Suprapubic skin (tissue), 4 donors: ENCODE data around the gene PHEX. TPM values are rescaled to one million over a fixed set of nuclear protein-coding genes. Genes with fewer than 3 reads are reported as not detected.

Experiments used
- DNase-seq, 2 donors: peaks; one replicate each; pipeline ENCODE4 v3.0.0-alpha.2; 2019; ENCODE audit warnings: low spot score in 2 of 2
- H3K27ac ChIP-seq: fragments of 200-600 bp; sonication (generic); one replicate; pipeline ENCODE4 v1.5.1; 2019
- H3K27me3 ChIP-seq: fragments of 200-600 bp; sonication (generic); one replicate; pipeline ENCODE4 v1.5.1; 2019
- H3K36me3 ChIP-seq: fragments of 200-600 bp; sonication (generic); one replicate; pipeline ENCODE4 v1.5.1; 2019
- H3K4me1 ChIP-seq: fragments of 200-600 bp; sonication (generic); one replicate; pipeline ENCODE4 v1.5.1; 2019
- H3K4me3 ChIP-seq: fragments of 200-600 bp; sonication (generic); one replicate; pipeline ENCODE4 v1.5.1; 2019; ENCODE audit warnings: mild to moderate bottlenecking
- H3K9me3 ChIP-seq: fragments of 200-600 bp; sonication (generic); one replicate; pipeline ENCODE4 v1.5.1; 2019
- CTCF ChIP-seq, 2 donors: fragments of 200-600 bp in 1 of 2; fragments of 450-650 bp in 1 of 2; sonication (generic) in 1 of 2; IDR thresholded peaks; one replicate each; pipeline ENCODE4 v1.5.1; 2016 to 2019; ENCODE audit warnings: antibody characterized with exemption in 2 of 2, mild to moderate bottlenecking in 1 of 2, moderate library complexity in 1 of 2
- EP300 ChIP-seq: sonication (generic); formaldehyde crosslinking; IDR thresholded peaks from one replicate; pipeline ENCODE4 v1.6.1; 2017; ENCODE audit warnings: antibody characterized with exemption
- POLR2A ChIP-seq, 2 donors: fragments of 450-650 bp; IDR thresholded peaks; one replicate each; pipeline ENCODE4 v1.6.1; 2017; ENCODE audit warnings: antibody characterized with exemption in 2 of 2, mild to moderate bottlenecking in 2 of 2, moderate library complexity in 2 of 2
- POLR2AphosphoS5 ChIP-seq, 3 donors: sonication (generic); formaldehyde crosslinking; IDR thresholded peaks; one replicate each; pipeline ENCODE4 v1.6.1; 2017; ENCODE audit warnings: antibody characterized with exemption in 3 of 3
- WGBS: methylation state at CpG from one replicate; pipeline ENCODE4 v1.1.5; 2018; 5-methylcytosine and 5-hydroxymethylcytosine counted together
- total RNA-seq, 4 donors: library from RNA; depleted of rRNA; stranded (reverse); fragments of >200 nt; gene quantifications; one replicate each; pipeline ENCODE4 v1.1.0, GENCODE V29; 2016

PHEX gene
- total RNA-seq, 4 donors from 2014 or later: 0.21 to 0.32 (median 0.30) TPM; not detected in 1

DNA sequence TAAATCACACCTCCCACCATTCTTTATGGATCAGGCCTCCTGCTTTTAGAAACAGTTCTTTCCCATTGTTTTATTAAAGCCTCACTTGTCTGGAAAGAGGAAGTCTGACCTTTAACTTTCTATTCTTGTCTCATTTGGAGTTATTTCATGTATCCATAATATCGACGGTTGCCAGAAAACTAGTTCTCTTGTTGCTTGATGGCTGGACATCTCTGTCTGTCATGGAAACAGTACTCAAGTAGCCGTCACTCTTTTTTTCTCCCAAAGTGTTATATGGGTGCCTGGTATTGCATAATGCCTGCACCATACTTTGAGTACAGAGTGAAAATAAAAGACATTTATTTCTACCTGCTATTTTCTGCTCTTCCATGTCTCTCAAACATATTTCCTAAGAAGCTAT, 61.4 kb downstream of the PHEX start:
- TF ChIP-seq EP300 (no peak), CTCF (IDR thresholded peaks at IDR 0.05) (no peak), POLR2AphosphoS5 (IDR thresholded peaks at IDR 0.05) (no peak), POLR2A (IDR thresholded peaks at IDR 0.05) (no peak)
- DNase-seq: no peak
- no peak overlapping the region for H3K27ac ChIP-seq
- H3K9me3 ChIP-seq: no peaks in the 10 kb centered on the region
- H3K4me1 ChIP-seq: no peaks in the 10 kb centered on the region
- no peak overlapping the region for H3K4me3 ChIP-seq
- WGBS: 63% methylated on average over 3 of the region's 3 CpGs
- H3K27me3 ChIP-seq: no peaks in the 10 kb centered on the region
- H3K36me3 ChIP-seq: no peaks in the 10 kb centered on the region

GRCh38 chrX:22095286-22095685, 63.2 kb downstream of the PHEX start:
- WGBS: 59% methylated on average over 3 of the region's 3 CpGs
- H3K9me3 ChIP-seq: no peaks in the 10 kb centered on the region
- H3K4me3 ChIP-seq: no peak overlapping the region
- peak; percentile 75 to 78 for DNase-seq
- no peaks in the 10 kb centered on the region for H3K4me1 ChIP-seq
- no peaks in the 10 kb centered on the region for H3K27me3 ChIP-seq
- TF ChIP-seq POLR2A (IDR thresholded peaks at IDR 0.05): no peak
- no peak for TF ChIP-seq POLR2AphosphoS5 (IDR thresholded peaks at IDR 0.05)
- no peak for TF ChIP-seq CTCF (IDR thresholded peaks at IDR 0.05)
- no peak for TF ChIP-seq EP300
- no peaks in the 10 kb centered on the region for H3K36me3 ChIP-seq
- no peak overlapping the region for H3K27ac ChIP-seq

- H3K9me3 ChIP-seq: no peaks in the 10 kb centered on the region
- H3K36me3 ChIP-seq: no peaks in the 10 kb centered on the region
- no peak for TF ChIP-seq POLR2AphosphoS5 (IDR thresholded peaks at IDR 0.05)
- no peak for TF ChIP-seq POLR2A (IDR thresholded peaks at IDR 0.05)
- TF ChIP-seq CTCF (IDR thresholded peaks at IDR 0.05): no peak
- TF ChIP-seq EP300: no peak
- DNase-seq: no peak
- no peak overlapping the region for H3K27ac ChIP-seq
- no peaks in the 10 kb centered on the region for H3K27me3 ChIP-seq
- no peaks in the 10 kb centered on the region for H3K4me1 ChIP-seq
- 70% methylated on average over 4 of the region's 4 CpGs for WGBS
- H3K4me3 ChIP-seq: no peak overlapping the region
Measured at GRCh38 chrX:22095856-22096255, 63.7 kb downstream of the PHEX start.

GRCh38 chrX:22097012-22097694, 65.0 kb downstream of the PHEX start:
- Histone ChIP-seq H3K27ac (no peak overlapping the region), H3K4me1 (no peaks in the 10 kb centered on the region), H3K9me3 (no peaks in the 10 kb centered on the region), H3K36me3 (no peaks in the 10 kb centered on the region), H3K4me3 (no peak overlapping the region), H3K27me3 (no peaks in the 10 kb centered on the region)
- 41% methylated on average over 1 of the region's 1 CpG for WGBS
- no peak for TF ChIP-seq POLR2A (IDR thresholded peaks at IDR 0.05)
- TF ChIP-seq EP300: no peak
- TF ChIP-seq POLR2AphosphoS5 (IDR thresholded peaks at IDR 0.05): no peak
- no peak for DNase-seq

DNA sequence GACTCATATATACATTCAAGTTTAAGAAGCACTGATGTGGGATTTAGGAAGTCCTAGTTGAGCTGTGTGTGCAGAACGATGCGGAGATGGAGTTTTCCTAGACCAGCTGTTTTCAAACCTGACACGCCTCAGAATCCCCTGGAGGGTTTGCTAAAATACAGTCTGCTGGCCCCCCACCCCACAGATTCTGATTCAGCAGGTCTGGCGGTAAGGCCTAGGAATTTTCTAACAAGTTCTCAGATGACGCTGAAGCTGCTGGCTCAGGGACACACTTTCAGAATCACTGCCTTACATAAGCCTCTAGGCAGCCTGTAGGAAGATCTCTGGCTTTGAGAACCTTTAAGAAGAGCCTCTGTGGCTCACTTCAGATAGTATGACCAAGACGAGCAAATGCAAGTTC, 73.1 kb downstream of the PHEX start:
- Histone ChIP-seq H3K4me3 (no peak overlapping the region), H3K9me3 (no peaks in the 10 kb centered on the region), H3K27me3 (no peaks in the 10 kb centered on the region), H3K27ac (no peak overlapping the region), H3K36me3 (no peaks in the 10 kb centered on the region), H3K4me1 (no peaks in the 10 kb centered on the region)
- no peak for TF ChIP-seq CTCF (IDR thresholded peaks at IDR 0.05)
- no peak for TF ChIP-seq POLR2A (IDR thresholded peaks at IDR 0.05)
- WGBS: 61% methylated on average over 6 of the region's 6 CpGs
- DNase-seq: no peak

DNA sequence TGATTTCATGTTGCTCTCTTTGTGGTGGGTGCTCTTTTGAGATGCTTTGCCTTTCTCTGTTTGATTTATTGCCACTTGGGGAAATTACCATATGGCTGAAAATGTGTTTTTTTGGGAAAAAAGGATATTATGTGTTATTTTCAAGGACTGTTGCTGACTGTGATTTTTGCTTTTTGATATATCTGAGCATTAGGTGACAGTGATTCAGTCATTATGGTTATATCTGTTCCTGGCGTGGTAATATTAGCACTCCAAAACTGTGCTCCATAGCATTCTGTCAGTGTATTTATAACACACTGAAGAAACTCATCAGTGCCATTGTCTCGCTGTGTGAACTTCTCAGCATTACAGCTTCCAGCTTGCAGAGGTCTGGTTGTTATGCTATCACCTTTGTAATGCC, 73.8 kb downstream of the PHEX start:
- DNase-seq: no peak
- no peak for TF ChIP-seq POLR2AphosphoS5 (IDR thresholded peaks at IDR 0.05)
- TF ChIP-seq EP300: no peak
- TF ChIP-seq POLR2A (IDR thresholded peaks at IDR 0.05): no peak
- TF ChIP-seq CTCF (IDR thresholded peaks at IDR 0.05): no peak
- WGBS: 83% methylated on average over 2 of the region's 2 CpGs

More for the DNA sequence above, 73.8 kb downstream of the PHEX start:
- Histone ChIP-seq H3K36me3 (no peaks in the 10 kb centered on the region), H3K4me1 (no peaks in the 10 kb centered on the region), H3K9me3 (no peaks in the 10 kb centered on the region), H3K4me3 (no peak overlapping the region), H3K27me3 (no peaks in the 10 kb centered on the region), H3K27ac (no peak overlapping the region)
